WTC11 (cell line): ENCODE results near the gene STK35.

ENCODE experiments used
- ATF2 ChIP-seq: sonication (generic); formaldehyde crosslinking; IDR thresholded peaks from 2 replicates; pipeline ENCODE4 v1.8.1; 2022; ENCODE audit warnings: low read depth, missing genetic modification reagents, borderline replicate concordance
- TF ChIP-seq, protein P1 (sequence below): fragments of 200-600 bp; IDR thresholded peaks from 2 replicates; pipeline ENCODE4 v1.8.0; 2022; ENCODE audit warnings: antibody characterized with exemption
- TF ChIP-seq, protein P2 (sequence below): sonication (generic); formaldehyde crosslinking; IDR thresholded peaks from 2 replicates; pipeline ENCODE4 v1.8.1; 2022; ENCODE audit warnings: missing genetic modification reagents, borderline replicate concordance
- TF ChIP-seq, protein P3 (sequence below): sonication (generic); formaldehyde crosslinking; IDR thresholded peaks from 2 replicates; pipeline ENCODE4 v1.8.0; 2023; ENCODE audit warnings: missing genetic modification reagents, mild to moderate bottlenecking, borderline replicate concordance

GRCh38 chr20:2153326-2153725 lies 51.7 kb downstream of the STK35 start:
- TF ChIP-seq, protein P1, sequence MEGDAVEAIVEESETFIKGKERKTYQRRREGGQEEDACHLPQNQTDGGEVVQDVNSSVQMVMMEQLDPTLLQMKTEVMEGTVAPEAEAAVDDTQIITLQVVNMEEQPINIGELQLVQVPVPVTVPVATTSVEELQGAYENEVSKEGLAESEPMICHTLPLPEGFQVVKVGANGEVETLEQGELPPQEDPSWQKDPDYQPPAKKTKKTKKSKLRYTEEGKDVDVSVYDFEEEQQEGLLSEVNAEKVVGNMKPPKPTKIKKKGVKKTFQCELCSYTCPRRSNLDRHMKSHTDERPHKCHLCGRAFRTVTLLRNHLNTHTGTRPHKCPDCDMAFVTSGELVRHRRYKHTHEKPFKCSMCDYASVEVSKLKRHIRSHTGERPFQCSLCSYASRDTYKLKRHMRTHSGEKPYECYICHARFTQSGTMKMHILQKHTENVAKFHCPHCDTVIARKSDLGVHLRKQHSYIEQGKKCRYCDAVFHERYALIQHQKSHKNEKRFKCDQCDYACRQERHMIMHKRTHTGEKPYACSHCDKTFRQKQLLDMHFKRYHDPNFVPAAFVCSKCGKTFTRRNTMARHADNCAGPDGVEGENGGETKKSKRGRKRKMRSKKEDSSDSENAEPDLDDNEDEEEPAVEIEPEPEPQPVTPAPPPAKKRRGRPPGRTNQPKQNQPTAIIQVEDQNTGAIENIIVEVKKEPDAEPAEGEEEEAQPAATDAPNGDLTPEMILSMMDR, result no peak
- TF ChIP-seq, protein P2, sequence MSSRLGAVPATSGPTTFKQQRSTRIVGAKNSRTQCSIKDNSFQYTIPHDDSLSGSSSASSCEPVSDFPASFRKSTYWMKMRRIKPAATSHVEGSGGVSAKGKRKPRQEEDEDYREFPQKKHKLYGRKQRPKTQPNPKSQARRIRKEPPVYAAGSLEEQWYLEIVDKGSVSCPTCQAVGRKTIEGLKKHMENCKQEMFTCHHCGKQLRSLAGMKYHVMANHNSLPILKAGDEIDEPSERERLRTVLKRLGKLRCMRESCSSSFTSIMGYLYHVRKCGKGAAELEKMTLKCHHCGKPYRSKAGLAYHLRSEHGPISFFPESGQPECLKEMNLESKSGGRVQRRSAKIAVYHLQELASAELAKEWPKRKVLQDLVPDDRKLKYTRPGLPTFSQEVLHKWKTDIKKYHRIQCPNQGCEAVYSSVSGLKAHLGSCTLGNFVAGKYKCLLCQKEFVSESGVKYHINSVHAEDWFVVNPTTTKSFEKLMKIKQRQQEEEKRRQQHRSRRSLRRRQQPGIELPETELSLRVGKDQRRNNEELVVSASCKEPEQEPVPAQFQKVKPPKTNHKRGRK (CRISPR knock-in tag), result no peak
- TF ChIP-seq ATF2 (CRISPR knock-in tag), result no peak
- TF ChIP-seq, protein P3, sequence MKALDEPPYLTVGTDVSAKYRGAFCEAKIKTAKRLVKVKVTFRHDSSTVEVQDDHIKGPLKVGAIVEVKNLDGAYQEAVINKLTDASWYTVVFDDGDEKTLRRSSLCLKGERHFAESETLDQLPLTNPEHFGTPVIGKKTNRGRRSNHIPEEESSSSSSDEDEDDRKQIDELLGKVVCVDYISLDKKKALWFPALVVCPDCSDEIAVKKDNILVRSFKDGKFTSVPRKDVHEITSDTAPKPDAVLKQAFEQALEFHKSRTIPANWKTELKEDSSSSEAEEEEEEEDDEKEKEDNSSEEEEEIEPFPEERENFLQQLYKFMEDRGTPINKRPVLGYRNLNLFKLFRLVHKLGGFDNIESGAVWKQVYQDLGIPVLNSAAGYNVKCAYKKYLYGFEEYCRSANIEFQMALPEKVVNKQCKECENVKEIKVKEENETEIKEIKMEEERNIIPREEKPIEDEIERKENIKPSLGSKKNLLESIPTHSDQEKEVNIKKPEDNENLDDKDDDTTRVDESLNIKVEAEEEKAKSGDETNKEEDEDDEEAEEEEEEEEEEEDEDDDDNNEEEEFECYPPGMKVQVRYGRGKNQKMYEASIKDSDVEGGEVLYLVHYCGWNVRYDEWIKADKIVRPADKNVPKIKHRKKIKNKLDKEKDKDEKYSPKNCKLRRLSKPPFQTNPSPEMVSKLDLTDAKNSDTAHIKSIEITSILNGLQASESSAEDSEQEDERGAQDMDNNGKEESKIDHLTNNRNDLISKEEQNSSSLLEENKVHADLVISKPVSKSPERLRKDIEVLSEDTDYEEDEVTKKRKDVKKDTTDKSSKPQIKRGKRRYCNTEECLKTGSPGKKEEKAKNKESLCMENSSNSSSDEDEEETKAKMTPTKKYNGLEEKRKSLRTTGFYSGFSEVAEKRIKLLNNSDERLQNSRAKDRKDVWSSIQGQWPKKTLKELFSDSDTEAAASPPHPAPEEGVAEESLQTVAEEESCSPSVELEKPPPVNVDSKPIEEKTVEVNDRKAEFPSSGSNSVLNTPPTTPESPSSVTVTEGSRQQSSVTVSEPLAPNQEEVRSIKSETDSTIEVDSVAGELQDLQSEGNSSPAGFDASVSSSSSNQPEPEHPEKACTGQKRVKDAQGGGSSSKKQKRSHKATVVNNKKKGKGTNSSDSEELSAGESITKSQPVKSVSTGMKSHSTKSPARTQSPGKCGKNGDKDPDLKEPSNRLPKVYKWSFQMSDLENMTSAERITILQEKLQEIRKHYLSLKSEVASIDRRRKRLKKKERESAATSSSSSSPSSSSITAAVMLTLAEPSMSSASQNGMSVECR (CRISPR knock-in tag), result no peak
